ENCODE measurements around the gene CPD. TPM values are rescaled to one million over a fixed set of nuclear protein-coding genes. Genes with fewer than 3 reads are reported as not detected.

The CPD gene
- total and polyA plus RNA-seq, 2 of the 13 experiments (the other 11 are each of a cell fraction or from before 2014, with no cell fraction given): 46.1 to 72.3 TPM

DNA sequence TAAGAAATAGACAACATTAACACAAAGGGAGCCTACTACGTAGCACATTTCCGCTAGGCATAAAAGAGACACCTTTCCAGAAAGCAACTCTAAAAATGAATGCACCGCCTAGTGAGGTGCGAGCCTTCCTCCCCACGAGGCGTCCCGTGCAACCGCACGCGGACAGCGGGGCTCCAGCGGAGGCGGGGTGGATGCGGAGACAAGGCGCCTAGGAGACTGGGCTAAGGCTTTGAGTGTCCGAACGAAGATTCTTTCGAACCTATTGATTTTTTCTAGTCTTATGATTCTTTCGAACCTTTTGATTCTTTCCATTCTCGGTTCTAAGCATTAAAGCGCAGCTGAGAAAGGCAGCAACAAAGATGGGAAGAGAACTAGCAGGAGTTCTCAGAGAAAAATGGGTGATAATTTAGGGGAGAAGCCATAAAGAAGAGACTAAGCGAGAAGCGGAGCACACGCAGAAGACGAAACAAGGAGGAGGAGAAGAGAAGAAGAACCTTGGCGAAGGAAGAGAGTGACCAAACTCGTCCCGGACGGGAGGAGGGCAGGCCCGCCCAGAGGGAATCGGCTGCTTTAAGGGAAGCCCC, 394 bp upstream of the CPD start (continued):
- TF ChIP-seq, protein P1, sequence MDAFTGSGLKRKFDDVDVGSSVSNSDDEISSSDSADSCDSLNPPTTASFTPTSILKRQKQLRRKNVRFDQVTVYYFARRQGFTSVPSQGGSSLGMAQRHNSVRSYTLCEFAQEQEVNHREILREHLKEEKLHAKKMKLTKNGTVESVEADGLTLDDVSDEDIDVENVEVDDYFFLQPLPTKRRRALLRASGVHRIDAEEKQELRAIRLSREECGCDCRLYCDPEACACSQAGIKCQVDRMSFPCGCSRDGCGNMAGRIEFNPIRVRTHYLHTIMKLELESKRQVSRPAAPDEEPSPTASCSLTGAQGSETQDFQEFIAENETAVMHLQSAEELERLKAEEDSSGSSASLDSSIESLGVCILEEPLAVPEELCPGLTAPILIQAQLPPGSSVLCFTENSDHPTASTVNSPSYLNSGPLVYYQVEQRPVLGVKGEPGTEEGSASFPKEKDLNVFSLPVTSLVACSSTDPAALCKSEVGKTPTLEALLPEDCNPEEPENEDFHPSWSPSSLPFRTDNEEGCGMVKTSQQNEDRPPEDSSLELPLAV (CRISPR knock-in tag; conservative IDR thresholded peaks at IDR 0.05; ENCODE audit: low read depth): no peak
- TF ChIP-seq ZNF138 (CRISPR knock-in tag; IDR thresholded peaks at IDR 0.05; ENCODE audit: low read depth): 0 out of 2 replicates have a peak, but pooled peaks have one; percentile 55
- TF ChIP-seq ZMAT3 (CRISPR knock-in tag; conservative IDR thresholded peaks at IDR 0.05): peak; percentile 23; the same call in 1 of the 2 replicates
- no peak for TF ChIP-seq JARID2 (CRISPR knock-in tag; IDR thresholded peaks at IDR 0.05; ENCODE audit: insufficient replicate concordance)
- 0 out of 2 replicates have a peak, but pooled peaks have one; percentile 24 for TF ChIP-seq ZFP1 (CRISPR knock-in tag; IDR thresholded peaks at IDR 0.05)
- no peak for TF ChIP-seq ZNF619 (CRISPR knock-in tag; IDR thresholded peaks at IDR 0.05)
- 0 out of 2 replicates have a peak, but pooled peaks have one; percentile 53 for TF ChIP-seq MEIS2 (CRISPR knock-in tag; IDR thresholded peaks at IDR 0.05)
- 0 out of 2 replicates have a peak, but pooled peaks have one; percentile 25 for TF ChIP-seq ZNF891 (CRISPR knock-in tag; IDR thresholded peaks at IDR 0.05)
- TF ChIP-seq NFATC3 (CRISPR knock-in tag; IDR thresholded peaks at IDR 0.05): peak; percentile 91; the same call in 1 of the 2 replicates
- no peak for TF ChIP-seq ZFP62 (CRISPR knock-in tag; IDR thresholded peaks at IDR 0.05)
- TF ChIP-seq TRIM22 (IDR thresholded peaks at IDR 0.05): no peak
- TF ChIP-seq, protein P2, sequence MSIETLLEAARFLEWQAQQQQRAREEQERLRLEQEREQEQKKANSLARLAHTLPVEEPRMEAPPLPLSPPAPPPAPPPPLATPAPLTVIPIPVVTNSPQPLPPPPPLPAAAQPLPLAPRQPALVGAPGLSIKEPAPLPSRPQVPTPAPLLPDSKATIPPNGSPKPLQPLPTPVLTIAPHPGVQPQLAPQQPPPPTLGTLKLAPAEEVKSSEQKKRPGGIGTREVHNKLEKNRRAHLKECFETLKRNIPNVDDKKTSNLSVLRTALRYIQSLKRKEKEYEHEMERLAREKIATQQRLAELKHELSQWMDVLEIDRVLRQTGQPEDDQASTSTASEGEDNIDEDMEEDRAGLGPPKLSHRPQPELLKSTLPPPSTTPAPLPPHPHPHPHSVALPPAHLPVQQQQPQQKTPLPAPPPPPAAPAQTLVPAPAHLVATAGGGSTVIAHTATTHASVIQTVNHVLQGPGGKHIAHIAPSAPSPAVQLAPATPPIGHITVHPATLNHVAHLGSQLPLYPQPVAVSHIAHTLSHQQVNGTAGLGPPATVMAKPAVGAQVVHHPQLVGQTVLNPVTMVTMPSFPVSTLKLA (IDR thresholded peaks at IDR 0.05): no peak
- no peak for TF ChIP-seq TCF12 (IDR thresholded peaks at IDR 0.05)
- TF ChIP-seq TCF12 (CRISPR knock-in tag; IDR thresholded peaks at IDR 0.05): no peak
- no peak for TF ChIP-seq RFX1 (IDR thresholded peaks at IDR 0.05)
- TF ChIP-seq ZSCAN21 (CRISPR knock-in tag; IDR thresholded peaks at IDR 0.05; ENCODE audit: borderline replicate concordance): 0 out of 2 replicates have a peak, but pooled peaks have one; percentile 39
- no peak for TF ChIP-seq RBAK (CRISPR knock-in tag; IDR thresholded peaks at IDR 0.05)
- TF ChIP-seq ZNF256 (CRISPR knock-in tag; conservative IDR thresholded peaks at IDR 0.05): 0 out of 2 replicates have a peak, but pooled peaks have one; percentile 61
- TF ChIP-seq AFF4 (CRISPR knock-in tag; IDR thresholded peaks at IDR 0.05): peak; percentile 47; the same call in 1 of the 2 replicates
- TF ChIP-seq, protein P3, sequence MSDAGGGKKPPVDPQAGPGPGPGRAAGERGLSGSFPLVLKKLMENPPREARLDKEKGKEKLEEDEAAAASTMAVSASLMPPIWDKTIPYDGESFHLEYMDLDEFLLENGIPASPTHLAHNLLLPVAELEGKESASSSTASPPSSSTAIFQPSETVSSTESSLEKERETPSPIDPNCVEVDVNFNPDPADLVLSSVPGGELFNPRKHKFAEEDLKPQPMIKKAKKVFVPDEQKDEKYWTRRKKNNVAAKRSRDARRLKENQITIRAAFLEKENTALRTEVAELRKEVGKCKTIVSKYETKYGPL (CRISPR knock-in tag; IDR thresholded peaks at IDR 0.05): peak; percentile 56; the same call in 1 of the 2 replicates
